ENCODE results near the gene BET1.

BET1 gene

DNA sequence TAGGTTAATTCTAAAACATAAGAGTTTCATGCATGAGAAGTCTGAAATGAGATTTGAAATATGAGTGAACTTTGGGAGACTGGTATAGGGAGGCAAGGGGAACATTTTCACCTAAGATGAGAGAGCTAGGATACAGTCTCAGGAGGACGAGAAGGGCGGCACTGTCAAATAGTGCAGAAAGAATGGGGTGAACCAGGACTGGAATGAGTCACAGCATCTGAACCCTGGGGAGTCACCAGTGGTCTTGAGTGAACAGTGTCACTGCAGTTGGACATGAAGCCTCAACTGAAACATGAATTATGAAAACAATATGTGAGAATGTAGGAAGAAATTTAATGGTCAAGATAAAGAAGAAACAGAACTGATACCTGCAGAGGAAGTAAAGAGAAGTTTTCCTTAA is 48.9 kb downstream of the BET1 start:
- no peak for DNase-seq

DNA sequence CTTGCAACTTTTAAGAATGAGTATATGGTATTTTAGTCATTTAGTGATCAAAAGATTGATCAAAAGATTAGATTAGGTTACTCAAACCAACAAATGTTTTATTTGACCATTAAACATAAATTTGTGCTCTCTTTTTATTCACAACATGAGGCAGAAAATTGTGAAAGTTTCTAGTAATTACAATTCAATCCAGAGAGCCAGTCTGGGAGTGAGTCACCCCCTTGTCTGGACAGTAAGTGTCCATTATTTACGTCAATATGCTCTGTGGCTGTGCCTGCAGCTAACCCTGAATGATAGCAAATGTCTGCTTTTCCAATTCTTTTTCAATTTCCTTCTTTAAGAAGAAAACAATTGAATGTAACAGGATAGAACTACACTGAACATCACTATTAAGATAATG is 54.7 kb downstream of the BET1 start:
- DNase-seq, result no peak

DNA sequence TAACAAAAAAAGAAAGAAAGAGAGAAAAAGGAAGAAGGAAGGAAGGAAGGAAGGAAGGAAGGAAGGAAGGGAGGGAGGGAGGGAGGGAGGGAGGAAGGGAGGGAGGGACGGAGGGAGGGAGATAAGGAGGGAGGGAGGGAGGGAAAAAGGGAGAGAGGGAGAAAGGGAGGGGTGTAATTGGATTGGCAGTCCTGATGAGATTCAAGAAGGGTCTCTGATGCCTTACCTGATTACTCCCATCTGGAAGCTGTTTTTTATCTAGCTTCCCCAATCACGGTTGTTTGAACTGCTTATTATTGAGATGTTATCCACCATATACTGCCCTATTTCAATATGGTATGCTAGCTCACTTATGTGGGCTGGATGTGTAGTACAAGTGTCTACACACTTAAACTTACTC is 55.3 kb downstream of the BET1 start:
- no peak for DNase-seq

DNA sequence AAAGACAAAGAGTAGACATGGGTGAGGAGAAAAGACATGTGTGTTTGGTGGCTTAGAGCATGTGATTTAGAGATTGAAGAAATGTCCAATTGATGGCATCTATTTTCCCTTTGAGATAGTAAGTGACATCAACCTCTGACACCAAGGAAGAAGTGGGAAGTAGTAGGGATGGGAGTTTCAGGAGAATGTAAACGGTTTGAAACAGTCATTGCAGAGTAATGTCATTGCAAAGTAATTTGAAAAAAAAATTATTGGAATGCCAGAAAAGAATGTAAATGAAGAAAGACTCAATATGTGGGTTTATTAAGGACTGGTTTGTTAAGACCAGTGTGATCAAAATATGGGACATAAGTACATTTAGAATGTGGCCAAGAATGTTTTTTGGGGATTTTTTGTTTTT is 56.0 kb downstream of the BET1 start:
- no peak for DNase-seq

DNA sequence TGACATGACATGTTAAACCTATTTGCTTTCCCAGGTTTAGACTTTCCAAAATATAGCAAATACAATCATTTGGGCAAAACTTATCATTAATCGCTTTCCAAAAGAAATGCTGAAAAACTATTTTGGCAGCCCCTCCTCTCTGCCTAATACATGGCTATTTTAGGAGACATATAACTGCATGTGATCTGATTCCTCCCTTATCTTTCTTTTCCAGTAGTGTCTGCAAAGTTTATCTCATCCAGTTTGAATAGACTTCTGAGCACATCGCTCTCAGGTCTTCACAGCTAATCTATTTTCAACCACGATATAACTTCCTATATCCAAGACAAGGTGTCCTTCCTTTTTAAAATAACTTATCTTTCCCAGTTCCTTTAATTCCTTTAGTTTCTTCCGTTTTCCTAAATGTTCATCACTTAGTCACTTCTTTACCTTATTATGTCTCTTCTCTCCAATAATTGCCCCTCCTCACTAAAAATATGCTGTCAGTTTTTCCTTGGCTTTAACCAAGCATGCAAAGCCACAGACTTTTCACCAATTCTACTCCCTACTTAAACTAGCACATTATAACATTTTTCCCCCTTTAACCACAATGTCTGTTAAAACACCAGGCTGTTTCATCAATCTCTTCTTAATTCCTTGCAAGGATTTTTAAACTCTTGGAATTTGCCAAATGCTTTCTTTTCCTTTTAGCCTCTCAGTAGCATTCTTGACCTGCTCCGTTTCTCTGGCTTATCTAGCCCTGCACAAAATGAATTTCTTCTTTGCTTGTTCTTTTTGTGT is 58.2 kb downstream of the BET1 start:
- DNase-seq, result no peak

DNA sequence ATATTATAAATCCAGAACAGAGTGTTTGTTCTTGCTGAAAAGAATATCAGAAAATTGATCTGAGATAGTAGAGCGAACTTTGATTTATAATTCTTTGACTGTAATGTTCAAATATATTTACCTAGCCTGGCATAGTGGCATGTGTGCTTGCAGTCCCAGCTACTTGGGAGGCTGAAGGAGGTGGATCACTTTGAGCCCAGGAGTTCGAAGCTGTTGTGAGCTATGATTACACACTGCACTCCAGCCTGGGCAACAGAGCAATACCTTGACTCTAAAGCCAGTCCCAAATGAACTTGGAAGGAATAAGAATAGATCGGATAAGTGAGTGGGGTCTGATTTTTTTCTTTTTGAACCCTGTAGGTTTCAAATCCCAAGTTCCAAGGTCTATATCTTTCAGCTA is 59.1 kb downstream of the BET1 start:
- DNase-seq, result no peak

DNA sequence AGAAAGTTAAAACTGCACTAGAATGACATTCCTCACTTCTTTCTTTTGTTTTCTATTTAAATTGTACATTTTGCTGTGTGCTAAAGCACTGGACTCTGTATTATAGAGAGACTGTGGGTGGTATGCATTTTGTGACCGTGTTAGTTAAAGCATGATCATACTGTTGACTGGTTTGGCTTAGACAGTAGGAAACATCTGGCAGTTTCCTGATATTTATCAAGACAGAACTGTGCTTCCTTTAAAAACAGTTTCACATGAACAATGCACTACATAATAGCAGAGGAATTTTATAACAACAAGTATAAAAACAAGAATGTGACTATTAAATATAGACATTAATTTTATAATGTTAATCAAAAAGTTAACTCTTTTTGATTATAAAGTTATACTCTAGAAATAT is 59.5 kb downstream of the BET1 start:
- DNase-seq, result no peak

DNA sequence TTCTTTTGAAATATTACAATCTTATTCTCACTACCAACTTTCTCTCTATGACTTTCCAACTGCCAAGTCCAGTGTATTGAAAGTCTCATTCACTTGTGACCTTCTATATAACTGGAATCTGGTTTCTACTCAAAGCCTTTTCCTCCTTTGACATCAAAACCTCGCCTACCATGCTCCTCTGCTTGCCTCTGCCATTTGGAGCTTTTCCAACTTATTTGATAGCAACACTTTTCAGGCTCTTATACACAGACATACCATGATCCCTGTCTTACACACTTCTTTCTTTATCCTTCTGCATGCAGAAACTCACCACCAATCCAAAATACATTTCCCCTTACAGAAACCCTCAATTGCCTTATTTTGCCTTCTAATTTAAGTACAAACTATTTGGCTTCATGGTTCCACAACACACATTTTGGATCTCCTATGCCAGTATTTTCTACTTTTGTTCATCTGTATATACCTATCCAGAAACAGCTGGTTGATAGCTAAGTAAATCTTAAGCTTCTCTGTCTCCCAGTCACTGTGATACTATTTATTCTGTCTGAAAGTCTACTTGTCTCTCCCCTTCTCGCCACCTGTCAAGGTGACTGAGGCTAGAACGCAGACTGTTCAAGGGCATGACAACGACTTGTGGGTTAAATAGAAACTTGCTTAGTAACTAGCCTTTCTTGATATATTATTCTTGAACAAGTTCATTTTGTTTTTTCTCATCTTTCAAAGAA is 60.2 kb downstream of the BET1 start:
- no peak for DNase-seq

Measured in effector CD4-positive, alpha-beta T cell (primary cell).